K562 (cell line): ENCODE results near the gene BCL11A.
A peak's percentile ranks its signal among the peaks of the same experiment; 100 is the strongest.

Source experiments
- MYC ChIP-seq, 2 experiments: fragments of 250-450 bp in 1 of 2; sonication (Bioruptor Pico) in 1 of 2; IDR thresholded peaks; 2 replicates each; pipeline versions ENCODE4 v1.5.1 to v1.6.1; 2012 to 2021; ENCODE audit warnings: low read depth in 2 of 2, borderline replicate concordance in 1 of 2, improper control_type of control experiment in 1 of 2, low read length in 1 of 2, mild to moderate bottlenecking in 1 of 2, moderate library complexity in 1 of 2
- POLR2A ChIP-seq: fragments of 450-650 bp; conservative IDR thresholded peaks from 2 replicates; pipeline ENCODE4 v1.6.1; 2016
- YY1 ChIP-seq, 3 experiments: IDR thresholded peaks; 2 replicates each; pipeline ENCODE4 v1.6.1; 2011; ENCODE audit warnings: low read length in 2 of 3, mild to moderate bottlenecking in 2 of 3, moderate library complexity in 2 of 3, borderline replicate concordance in 1 of 3, control low read depth in 1 of 3, low read depth in 1 of 3; ENCODE audit not compliant: insufficient read depth in 3 of 3, insufficient replicate concordance in 2 of 3, control insufficient read depth in 1 of 3, insufficient read length in 1 of 3; ENCODE audit errors: extremely low read depth in 1 of 3
- ZSCAN29 ChIP-seq: fragments of 450-650 bp; IDR thresholded peaks from 2 replicates; pipeline ENCODE4 v1.6.1; 2017
- TF ChIP-seq, protein P1 (sequence below), 2 experiments: fragments of 450-650 bp; formaldehyde crosslinking in 1 of 2; IDR thresholded peaks; 2 replicates each; pipeline versions ENCODE4 v1.4.0 to v1.6.1; 2014 to 2020; ENCODE audit warnings: mild to moderate bottlenecking in 2 of 2, borderline replicate concordance in 1 of 2, low read depth in 1 of 2

DNA sequence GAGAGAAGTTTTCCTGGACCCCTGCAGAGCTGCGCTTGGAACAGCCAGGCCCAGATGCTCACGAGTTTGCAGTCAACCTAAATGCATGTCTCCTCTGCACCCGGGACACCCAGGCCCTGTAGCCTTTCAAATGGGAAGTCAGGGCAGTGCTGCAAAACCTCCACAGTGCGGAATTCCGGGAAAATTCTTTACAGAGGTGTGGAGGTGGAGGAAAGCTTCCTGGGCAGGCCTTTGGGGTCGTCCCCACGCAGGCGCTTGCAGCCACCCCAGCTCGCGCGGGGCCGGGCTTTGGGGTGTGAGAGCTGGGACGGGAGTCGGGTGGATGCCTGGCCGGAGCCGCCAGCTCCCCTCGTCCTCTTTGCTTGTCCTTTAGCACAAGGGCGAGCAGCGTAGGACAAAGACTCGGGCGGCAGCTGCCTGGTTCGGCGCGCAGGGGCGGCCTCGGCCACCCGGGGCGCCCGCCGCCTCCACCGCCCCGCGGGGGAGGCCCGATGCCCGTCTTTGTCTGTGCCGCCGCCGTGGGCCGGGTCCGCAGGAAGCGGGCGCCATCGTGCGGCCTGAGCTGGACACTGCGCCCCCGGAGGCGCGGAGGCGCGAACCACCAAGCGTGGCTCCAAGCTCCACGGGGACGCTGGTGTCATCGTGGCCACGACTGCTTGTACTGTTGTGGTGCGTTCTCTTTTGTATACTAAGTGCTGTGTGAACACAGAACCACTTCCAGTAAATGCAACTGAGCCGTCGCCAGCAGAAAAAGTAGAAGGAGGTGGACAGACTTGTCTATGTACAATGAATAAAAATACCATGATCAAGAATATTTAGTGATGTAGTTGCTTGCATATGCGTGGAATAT lies 28.2 kb upstream of the BCL11A start:
- TF ChIP-seq, protein P1, sequence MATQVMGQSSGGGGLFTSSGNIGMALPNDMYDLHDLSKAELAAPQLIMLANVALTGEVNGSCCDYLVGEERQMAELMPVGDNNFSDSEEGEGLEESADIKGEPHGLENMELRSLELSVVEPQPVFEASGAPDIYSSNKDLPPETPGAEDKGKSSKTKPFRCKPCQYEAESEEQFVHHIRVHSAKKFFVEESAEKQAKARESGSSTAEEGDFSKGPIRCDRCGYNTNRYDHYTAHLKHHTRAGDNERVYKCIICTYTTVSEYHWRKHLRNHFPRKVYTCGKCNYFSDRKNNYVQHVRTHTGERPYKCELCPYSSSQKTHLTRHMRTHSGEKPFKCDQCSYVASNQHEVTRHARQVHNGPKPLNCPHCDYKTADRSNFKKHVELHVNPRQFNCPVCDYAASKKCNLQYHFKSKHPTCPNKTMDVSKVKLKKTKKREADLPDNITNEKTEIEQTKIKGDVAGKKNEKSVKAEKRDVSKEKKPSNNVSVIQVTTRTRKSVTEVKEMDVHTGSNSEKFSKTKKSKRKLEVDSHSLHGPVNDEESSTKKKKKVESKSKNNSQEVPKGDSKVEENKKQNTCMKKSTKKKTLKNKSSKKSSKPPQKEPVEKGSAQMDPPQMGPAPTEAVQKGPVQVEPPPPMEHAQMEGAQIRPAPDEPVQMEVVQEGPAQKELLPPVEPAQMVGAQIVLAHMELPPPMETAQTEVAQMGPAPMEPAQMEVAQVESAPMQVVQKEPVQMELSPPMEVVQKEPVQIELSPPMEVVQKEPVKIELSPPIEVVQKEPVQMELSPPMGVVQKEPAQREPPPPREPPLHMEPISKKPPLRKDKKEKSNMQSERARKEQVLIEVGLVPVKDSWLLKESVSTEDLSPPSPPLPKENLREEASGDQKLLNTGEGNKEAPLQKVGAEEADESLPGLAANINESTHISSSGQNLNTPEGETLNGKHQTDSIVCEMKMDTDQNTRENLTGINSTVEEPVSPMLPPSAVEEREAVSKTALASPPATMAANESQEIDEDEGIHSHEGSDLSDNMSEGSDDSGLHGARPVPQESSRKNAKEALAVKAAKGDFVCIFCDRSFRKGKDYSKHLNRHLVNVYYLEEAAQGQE (IDR thresholded peaks at IDR 0.05; ENCODE audit: borderline replicate concordance) = peak; percentile 65
- TF ChIP-seq, protein P1 (CRISPR knock-in tag; IDR thresholded peaks at IDR 0.05; ENCODE audit: low read depth) = no peak
- TF ChIP-seq YY1 (IDR thresholded peaks at IDR 0.05; ENCODE audit: borderline replicate concordance in 1 of 3, control insufficient read depth in 1 of 3, extremely low read depth in 1 of 3, insufficient read depth in 3 of 3, insufficient read length in 1 of 3, insufficient replicate concordance in 2 of 3, low read depth in 1 of 3, low read length in 2 of 3) (no peak), POLR2A (no peak), MYC (IDR thresholded peaks at IDR 0.05; ENCODE audit: low read depth, low read length) (no peak), MYC (CRISPR knock-in tag; IDR thresholded peaks at IDR 0.05; ENCODE audit: borderline replicate concordance, low read depth) (no peak), ZSCAN29 (no peak)
